HEK293 (cell line): ENCODE results near the gene WASHC3.

Experiments used
- CTCF ChIP-seq: fragments of 450-650 bp; formaldehyde crosslinking; IDR thresholded peaks from 2 replicates; pipeline ENCODE4 v1.5.1; 2016; ENCODE audit warnings: missing biosample characterization, missing genetic modification characterization
- INSM2 ChIP-seq: fragments of 450-650 bp; formaldehyde crosslinking; IDR thresholded peaks from 2 replicates; pipeline ENCODE4 v1.5.1; 2016; ENCODE audit warnings: missing biosample characterization, missing genetic modification characterization
- YY1 ChIP-seq: fragments of 450-650 bp; formaldehyde crosslinking; IDR thresholded peaks from 2 replicates; pipeline ENCODE4 v1.5.1; 2018; ENCODE audit warnings: missing biosample characterization, missing genetic modification characterization
- ZBTB11 ChIP-seq: fragments of 450-650 bp; formaldehyde crosslinking; conservative IDR thresholded peaks from 2 replicates; pipeline ENCODE4 v1.5.1; 2016; ENCODE audit warnings: low read depth, missing biosample characterization, missing genetic modification characterization
- ZBTB17 ChIP-seq: fragments of 450-650 bp; formaldehyde crosslinking; IDR thresholded peaks from 2 replicates; pipeline ENCODE4 v1.5.1; 2016; ENCODE audit warnings: missing biosample characterization, missing genetic modification characterization
- ZBTB44 ChIP-seq: fragments of 450-650 bp; IDR thresholded peaks from 2 replicates; pipeline ENCODE4 v1.5.1; 2018; ENCODE audit warnings: missing biosample characterization, mild to moderate bottlenecking, missing genetic modification characterization
- ZBTB49 ChIP-seq: fragments of 450-650 bp; formaldehyde crosslinking; IDR thresholded peaks from 2 replicates; pipeline ENCODE4 v1.5.1; 2016; ENCODE audit warnings: missing biosample characterization, missing genetic modification characterization, low read depth
- ZFP37 ChIP-seq: fragments of 450-650 bp; formaldehyde crosslinking; IDR thresholded peaks from 2 replicates; pipeline ENCODE4 v1.5.1; 2016; ENCODE audit warnings: missing biosample characterization, missing genetic modification characterization
- ZIC2 ChIP-seq: fragments of 450-650 bp; formaldehyde crosslinking; IDR thresholded peaks from 2 replicates; pipeline ENCODE4 v1.5.1; 2016; ENCODE audit warnings: missing biosample characterization, missing genetic modification characterization
- ZNF10 ChIP-seq: fragments of 450-650 bp; formaldehyde crosslinking; IDR thresholded peaks from 2 replicates; pipeline ENCODE4 v1.5.1; 2017; ENCODE audit warnings: missing biosample characterization, missing genetic modification characterization
- ZNF274 ChIP-seq, 2 experiments: fragments of 200-500 bp in 1 of 2; fragments of 450-650 bp in 1 of 2; sonication (Bioruptor generic) in 1 of 2; formaldehyde crosslinking in 1 of 2; IDR thresholded peaks; 2 replicates each; pipeline versions ENCODE4 v1.5.1 to v1.6.1; 2014 to 2016; ENCODE audit warnings: borderline replicate concordance in 1 of 2, inconsistent platforms in 1 of 2, low read length in 1 of 2, missing biosample characterization in 1 of 2, missing genetic modification characterization in 1 of 2
- ZNF394 ChIP-seq: fragments of 450-650 bp; formaldehyde crosslinking; IDR thresholded peaks from 2 replicates; pipeline ENCODE4 v1.5.1; 2016; ENCODE audit warnings: missing biosample characterization, missing genetic modification characterization, mild to moderate bottlenecking, moderate library complexity, borderline replicate concordance

GRCh38 chr12:102067574-102068258 is 5.9 kb upstream of the WASHC3 start:
- no peak for TF ChIP-seq ZNF10 (tag by site-specific recombination)
- TF ChIP-seq CTCF (tag by site-specific recombination) = no peak
- TF ChIP-seq ZNF394 (tag by site-specific recombination) = no peak
- TF ChIP-seq ZBTB49 = no peak
- no peak for TF ChIP-seq ZBTB17 (tag by site-specific recombination)
- no peak for TF ChIP-seq ZIC2 (tag by site-specific recombination)
- no peak for TF ChIP-seq YY1 (tag by site-specific recombination)
- TF ChIP-seq INSM2 (tag by site-specific recombination) = no peak
- no peak for TF ChIP-seq ZBTB44
- no peak for TF ChIP-seq ZBTB11 (tag by site-specific recombination)
- no peak for TF ChIP-seq ZNF274 (IDR thresholded peaks at IDR 0.05; ENCODE audit: low read length)
- TF ChIP-seq ZNF274 (tag by site-specific recombination; IDR thresholded peaks at IDR 0.05; ENCODE audit: borderline replicate concordance) = no peak
- TF ChIP-seq ZFP37 (tag by site-specific recombination) = no peak
